Activated T-helper 1 cell treated with anti-CD3 and anti-CD28 coated beads, Interleukin-12 subunit alpha, Interleukin-12 subunit beta, Interleukin-2, Interleukin-4 antibody, amounts not matched to agents 30 ng/mL and 10 ng/mL and 1 ng/mL, durations not matched to agents 14 hours and 24 hours and 36 hours (primary cell): ENCODE measurements around the gene DNAJC5G. TPM values are rescaled to one million over a fixed set of nuclear protein-coding genes. Genes with fewer than 3 reads are reported as not detected.
"Not testable (repeated sequence)": the region's sequence is repeated elsewhere in the genome, so short reads cannot be mapped to it uniquely, and the experiment has no call there.

Experiments
- DNase-seq: peaks from one replicate; pipeline ENCODE4 v3.0.0; 2021; ENCODE audit warnings: low spot score
- H3K27ac Mint-ChIP-seq: one replicate; pipeline ENCODE4 v1.8.0; 2021; ENCODE audit warnings: mild to moderate bottlenecking, mixed read lengths
- H3K27me3 Mint-ChIP-seq: one replicate; pipeline ENCODE4 v1.8.0; 2022; ENCODE audit warnings: mild to moderate bottlenecking, moderate library complexity, mixed read lengths; ENCODE audit not compliant: insufficient read depth
- H3K36me3 Mint-ChIP-seq: one replicate; pipeline ENCODE4 v1.8.0; 2021; ENCODE audit warnings: low read depth, mixed read lengths
- H3K4me1 Mint-ChIP-seq: one replicate; pipeline ENCODE4 v1.8.0; 2021; ENCODE audit warnings: low read depth, mixed read lengths
- H3K4me3 Mint-ChIP-seq: one replicate; pipeline ENCODE4 v1.8.0; 2021; ENCODE audit warnings: mild to moderate bottlenecking, moderate library complexity, mixed read lengths
- H3K9me3 Mint-ChIP-seq: one replicate; pipeline ENCODE4 v1.8.0; 2021; ENCODE audit warnings: mixed read lengths
- intact Hi-C: fragments of 100-400 bp; cut with micrococcal nuclease; formaldehyde crosslinking; loops from one replicate; pipeline ENCODE4 v1.15.1; 2024
- total RNA-seq: library from RNA; stranded (reverse); gene quantifications from 2 replicates; pipeline ENCODE4 v1.2.3, GENCODE V29; 2022

The DNAJC5G gene
- total RNA-seq, 1 donor from 2014 or later = not detected

DNA sequence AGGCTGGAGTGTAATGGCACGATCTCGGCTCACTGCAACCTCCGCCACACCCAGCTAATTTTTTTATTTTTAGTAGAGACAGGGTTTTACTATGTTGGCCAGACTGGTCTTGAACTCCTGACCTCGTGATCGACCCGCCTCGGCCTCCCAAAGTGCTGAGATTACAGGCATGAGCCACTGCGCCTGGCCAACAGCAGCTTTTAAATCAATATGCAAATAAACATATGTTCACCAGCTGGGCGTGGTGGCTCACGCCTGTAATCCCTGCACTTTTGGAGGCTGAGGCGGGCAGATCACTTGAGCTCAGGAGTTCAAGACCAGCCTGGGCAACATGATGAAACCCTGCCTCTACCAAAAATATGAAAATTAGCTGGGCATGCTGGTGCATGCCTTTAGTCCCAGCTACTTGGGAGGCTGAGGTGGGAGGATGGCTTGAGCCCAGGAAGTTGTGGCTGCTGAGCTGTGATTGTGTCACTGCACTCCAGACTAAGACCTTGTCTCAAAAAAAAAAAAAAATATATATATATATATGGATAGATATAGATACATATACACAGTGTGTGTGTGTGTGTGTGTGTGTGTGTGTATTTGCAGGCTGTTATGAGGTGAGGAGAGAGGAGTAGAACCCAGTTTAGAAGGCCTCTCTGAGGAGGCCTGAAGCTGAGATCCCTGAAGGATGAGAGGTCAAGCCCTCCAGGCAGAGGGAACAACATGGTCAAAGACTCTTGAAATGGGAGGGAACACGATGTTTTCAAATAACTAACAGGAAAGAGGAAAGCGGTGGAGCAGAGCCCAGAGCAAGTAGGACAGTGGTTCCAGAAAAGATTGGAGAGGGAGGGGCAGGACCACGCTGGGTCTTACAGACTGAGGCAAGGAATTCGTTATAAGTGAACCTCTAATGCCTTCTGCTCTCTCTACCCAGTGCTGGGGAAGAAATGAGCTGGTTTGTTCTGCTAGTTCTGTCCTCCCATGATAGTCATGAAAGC lies 2.4 kb upstream of the DNAJC5G start:
- not testable (repeated sequence) for H3K27ac Mint-ChIP-seq

DNA sequence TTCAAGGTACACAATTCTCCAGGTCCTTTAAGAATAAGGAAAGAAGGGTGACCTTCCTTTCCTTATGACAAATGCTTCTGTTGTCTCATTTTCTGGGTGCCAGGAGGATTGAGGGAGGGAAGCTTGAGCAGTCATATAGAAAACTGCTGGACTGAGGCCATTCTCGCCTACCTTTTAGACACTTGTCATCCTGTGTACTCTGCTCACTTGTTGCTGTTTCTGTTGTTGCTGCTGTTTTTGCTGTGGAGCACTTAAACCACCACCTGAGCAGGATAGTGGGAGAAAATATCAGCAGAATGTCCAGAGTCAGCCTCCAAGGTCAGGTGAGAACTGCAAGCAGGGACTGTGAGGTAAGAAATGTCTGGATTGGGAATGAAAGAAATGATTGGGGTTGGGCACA lies 2.8 kb downstream of the DNAJC5G start:
- peaks cover 23% of the 10 kb centered on the region for H3K27me3 Mint-ChIP-seq
- no peak overlapping the region for H3K27ac Mint-ChIP-seq
- intact Hi-C loops = no loop called here
- peaks cover 6% of the 10 kb centered on the region for H3K4me1 Mint-ChIP-seq
- H3K9me3 Mint-ChIP-seq = no peaks in the 10 kb centered on the region
- no peaks in the 10 kb centered on the region for H3K36me3 Mint-ChIP-seq
- H3K4me3 Mint-ChIP-seq = no peak overlapping the region
- no peak for DNase-seq

More for the DNA sequence above, 2.4 kb upstream of the DNAJC5G start:
- H3K9me3 Mint-ChIP-seq, DNase-seq, intact Hi-C loops, H3K4me1 Mint-ChIP-seq, H3K4me3 Mint-ChIP-seq, H3K36me3 Mint-ChIP-seq: not testable (repeated sequence)
- peaks cover 21% of the 10 kb centered on the region for H3K27me3 Mint-ChIP-seq

DNA sequence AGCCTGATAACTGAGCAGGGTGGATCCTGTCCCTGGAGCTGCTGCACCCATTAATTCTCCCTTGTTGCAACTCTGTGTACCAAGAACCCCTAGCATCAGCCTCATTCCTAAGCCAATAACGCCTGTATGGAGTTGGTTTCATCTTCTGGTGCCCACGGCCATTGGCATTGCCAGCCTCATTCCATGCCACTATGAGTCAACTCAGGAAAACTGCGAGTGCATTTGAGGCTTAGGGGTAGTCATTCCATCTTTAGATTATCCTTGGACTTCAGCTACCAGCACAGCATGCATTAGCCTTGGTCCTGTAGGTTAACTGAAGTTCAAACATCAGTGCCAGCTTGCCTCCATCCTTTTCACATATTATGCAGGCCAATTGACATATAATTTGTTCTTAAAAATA lies 5.6 kb downstream of the DNAJC5G start:
- intact Hi-C loops = loop anchor here (1.0 to 5.0 kb wide), 6 partner anchors 17 to 320 kb away; no protein-coding TSS in a partner anchor

DNA sequence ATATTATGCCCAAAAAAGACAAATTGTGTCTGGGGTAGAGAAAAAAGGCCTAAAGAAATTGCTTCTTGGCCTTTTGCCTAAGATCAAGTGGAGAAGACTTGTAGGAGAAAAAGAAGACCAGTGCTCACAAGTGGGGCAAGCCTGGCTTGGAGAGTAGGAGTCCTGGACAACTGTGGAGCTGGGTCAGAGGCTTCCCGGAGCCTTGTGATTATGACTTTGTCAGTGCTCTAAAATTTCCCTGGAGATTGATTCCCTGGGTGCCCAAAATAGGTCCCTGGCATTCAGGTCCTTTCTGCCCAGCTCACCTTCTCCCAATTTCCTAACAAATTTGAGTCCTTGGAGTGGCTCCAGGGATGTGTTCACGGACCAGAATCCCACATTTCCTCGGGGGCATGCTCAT lies 6.2 kb downstream of the DNAJC5G start:
- no peak for DNase-seq
- Mint-ChIP-seq H3K36me3 (no peaks in the 10 kb centered on the region), H3K4me1 (peaks cover 6% of the 10 kb centered on the region), H3K4me3 (no peak overlapping the region), H3K27ac (no peak overlapping the region), H3K9me3 (no peaks in the 10 kb centered on the region), H3K27me3 (peaks cover 30% of the 10 kb centered on the region)
- intact Hi-C loops = loop anchor here (5.0 kb wide), 1 partner anchor 114 kb away; no protein-coding TSS in a partner anchor

More for the DNA sequence above, 5.6 kb downstream of the DNAJC5G start:
- Mint-ChIP-seq H3K36me3 (no peaks in the 10 kb centered on the region), H3K9me3 (no peaks in the 10 kb centered on the region), H3K27ac (no peak overlapping the region), H3K4me1 (peaks cover 6% of the 10 kb centered on the region), H3K4me3 (no peak overlapping the region), H3K27me3 (peaks cover 29% of the 10 kb centered on the region)
- no peak for DNase-seq

DNA sequence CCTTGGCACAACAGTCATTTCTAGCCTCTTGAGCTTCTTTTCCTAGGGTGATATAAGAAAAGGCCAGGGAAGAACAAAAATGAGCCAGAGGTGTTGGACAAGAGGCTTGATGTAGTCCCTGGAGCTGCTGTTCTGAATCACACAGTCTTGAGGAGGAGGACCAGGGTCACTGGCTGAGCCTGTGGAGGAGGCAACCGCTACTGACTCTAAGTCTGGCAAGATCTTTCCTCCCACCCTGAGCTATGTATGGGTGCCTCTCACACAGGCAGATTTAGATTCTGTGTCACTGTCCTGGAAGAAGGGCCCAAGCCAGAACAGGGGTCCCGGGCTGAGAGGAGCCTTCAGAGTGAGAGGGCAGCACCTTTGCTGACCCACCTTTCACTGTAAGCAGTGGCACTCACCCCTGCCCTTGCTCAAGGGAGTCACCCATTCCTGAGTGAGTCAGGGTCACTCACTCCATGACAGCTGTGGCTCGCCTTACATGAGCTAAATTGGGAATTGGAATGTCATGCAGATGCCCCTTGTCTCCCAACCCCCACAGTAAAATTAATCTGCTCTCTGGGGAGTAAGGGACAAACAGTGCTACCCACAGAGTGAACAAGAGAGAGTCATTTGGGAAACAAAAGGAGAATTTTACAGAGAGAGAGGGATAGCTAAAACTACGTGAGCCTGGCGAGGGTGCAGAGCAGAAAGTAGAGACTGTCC lies 6.8 kb downstream of the DNAJC5G start, which contains the start of gene TRIM54:
Gene TRIM54, plus strand, starts transcription at position 575 of the 705 bp plus-strand sequence. CDS start 303 bp downstream, outside the sequence.
- Mint-ChIP-seq H3K27ac (no peak within 1 kb of the TSS), H3K36me3 (no peaks in the 10 kb centered on the region), H3K27me3 (peaks cover 33% of the 10 kb centered on the region), H3K9me3 (no peaks in the 10 kb centered on the region), H3K4me1 (peaks cover 6% of the 10 kb centered on the region), H3K4me3 (no peak within 1 kb of the TSS)
- intact Hi-C loops = loop anchor here (5.0 kb wide), 1 partner anchor 115 kb away; no protein-coding TSS in a partner anchor
- no peak for DNase-seq

DNA sequence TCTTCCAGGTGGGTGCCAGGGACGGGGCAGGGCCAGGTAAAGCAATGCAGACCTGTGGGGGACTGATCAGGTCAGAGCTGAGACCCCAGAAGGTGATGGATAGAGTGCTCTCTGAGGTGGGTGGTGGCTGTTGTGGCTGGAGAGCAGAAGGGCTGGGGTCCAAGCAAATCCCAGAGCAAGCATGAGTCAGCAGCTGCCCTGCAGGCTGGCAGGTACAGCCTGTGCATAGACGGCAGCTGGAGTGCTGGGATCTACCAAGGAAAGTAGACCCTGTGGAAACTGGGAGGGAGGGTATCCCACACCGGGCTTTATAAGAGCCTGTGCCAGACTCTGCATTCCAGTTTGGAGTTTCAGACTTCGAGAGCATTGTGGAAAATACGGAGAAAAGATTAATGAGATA lies 7.7 kb downstream of the DNAJC5G start:
- Mint-ChIP-seq H3K36me3 (no peaks in the 10 kb centered on the region), H3K4me1 (peaks cover 6% of the 10 kb centered on the region), H3K9me3 (no peaks in the 10 kb centered on the region), H3K4me3 (no peak overlapping the region), H3K27ac (no peak overlapping the region), H3K27me3 (peaks cover 40% of the 10 kb centered on the region)
- DNase-seq = no peak
- intact Hi-C loops = loop anchor here (5.0 kb wide), 1 partner anchor 116 kb away; no protein-coding TSS in a partner anchor

DNA sequence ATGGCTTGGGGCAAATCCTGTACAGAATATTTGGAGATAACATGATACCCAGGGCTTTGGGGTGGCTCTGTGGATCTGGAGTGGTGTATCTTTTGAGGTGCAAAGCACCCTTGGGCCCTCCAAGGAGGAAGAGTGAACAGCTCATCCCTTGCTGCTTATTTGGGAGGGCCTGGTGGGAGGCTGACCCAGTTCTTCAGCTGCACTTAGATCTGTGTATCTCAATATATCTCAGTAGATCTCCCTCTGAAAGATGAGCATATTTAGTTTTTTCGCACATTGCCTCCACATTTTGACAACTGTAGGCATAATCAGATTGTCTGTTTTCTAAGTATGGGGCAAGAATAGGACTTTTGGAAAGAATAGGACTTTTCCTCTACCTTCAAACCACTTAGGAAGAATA lies 9.8 kb downstream of the DNAJC5G start:
- Mint-ChIP-seq H3K27ac (no peak overlapping the region), H3K4me3 (no peak overlapping the region), H3K4me1 (peaks cover 2% of the 10 kb centered on the region), H3K36me3 (no peaks in the 10 kb centered on the region), H3K9me3 (no peaks in the 10 kb centered on the region), H3K27me3 (peaks cover 37% of the 10 kb centered on the region)
- DNase-seq = no peak
- intact Hi-C loops = loop anchor here (5.0 kb wide), 1 partner anchor 118 kb away; no protein-coding TSS in a partner anchor

DNA sequence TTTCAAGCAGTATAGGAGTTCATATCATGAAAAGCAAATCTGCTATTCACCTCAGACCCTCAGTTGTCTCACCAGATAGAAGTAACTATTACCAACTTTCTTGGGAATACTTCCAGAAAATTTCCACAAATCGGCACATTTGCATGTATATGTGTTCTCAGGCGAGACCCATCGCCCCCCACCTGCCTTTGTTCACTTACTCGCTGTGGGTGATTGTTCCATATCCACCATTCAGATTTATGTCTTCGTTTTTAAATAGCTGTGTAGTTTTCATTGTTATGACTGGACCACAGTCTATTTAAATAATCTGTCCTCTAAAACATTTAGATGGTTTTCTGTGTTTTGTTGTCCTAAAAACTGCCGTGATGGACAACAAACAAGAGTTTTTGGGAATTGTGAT lies 10.2 kb downstream of the DNAJC5G start:
- Mint-ChIP-seq H3K27me3 (peaks cover 37% of the 10 kb centered on the region), H3K9me3 (no peaks in the 10 kb centered on the region), H3K4me3 (no peak overlapping the region), H3K4me1 (no peaks in the 10 kb centered on the region), H3K27ac (no peak overlapping the region), H3K36me3 (no peaks in the 10 kb centered on the region)
- DNase-seq = no peak
- intact Hi-C loops = no loop called here

DNA sequence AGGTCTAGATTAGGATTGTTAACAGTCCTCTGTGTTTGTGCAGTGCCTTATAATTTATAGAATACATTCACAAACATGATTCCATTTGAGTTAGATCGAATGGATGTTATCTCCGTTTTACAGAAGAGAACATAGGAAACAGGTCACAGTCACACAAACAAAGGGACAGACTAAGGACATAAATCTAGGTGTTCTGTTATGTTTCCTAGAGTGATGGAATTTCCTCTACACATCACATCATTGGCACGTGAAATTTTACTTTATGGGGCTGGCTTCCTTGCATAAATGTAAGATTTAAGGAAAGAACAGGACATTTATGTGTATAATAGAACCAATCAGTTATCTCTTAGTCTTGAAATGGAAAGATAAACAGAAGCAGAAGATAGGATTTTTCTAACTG lies 13.4 kb downstream of the DNAJC5G start:
- DNase-seq = no peak
- Mint-ChIP-seq H3K9me3 (no peaks in the 10 kb centered on the region), H3K4me3 (no peak overlapping the region), H3K27me3 (peaks cover 42% of the 10 kb centered on the region), H3K36me3 (no peaks in the 10 kb centered on the region), H3K4me1 (no peaks in the 10 kb centered on the region), H3K27ac (no peak overlapping the region)
- intact Hi-C loops = no loop called here

DNA sequence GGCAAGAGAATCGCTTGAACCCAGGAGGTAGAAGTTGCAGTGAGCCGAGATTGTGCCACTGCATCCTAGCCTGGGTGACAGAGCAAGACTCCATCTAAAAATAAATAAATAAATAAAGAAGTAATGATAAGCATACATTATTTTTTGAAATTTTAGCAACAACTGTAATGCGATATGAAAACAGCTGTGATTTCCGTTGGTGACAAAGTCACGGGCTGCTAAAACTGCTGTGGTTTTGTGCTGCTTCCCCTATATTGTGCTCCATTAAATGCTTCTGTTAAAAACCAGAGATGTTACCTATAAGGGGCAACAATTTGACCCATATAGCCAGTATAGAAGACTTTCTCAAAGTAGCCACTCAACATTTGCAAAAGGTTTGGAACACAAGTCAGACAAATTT lies 15.3 kb downstream of the DNAJC5G start:
- no peaks in the 10 kb centered on the region for H3K4me1 Mint-ChIP-seq
- H3K27ac Mint-ChIP-seq = no peak overlapping the region
- no peak overlapping the region for H3K4me3 Mint-ChIP-seq
- intact Hi-C loops = no loop called here
- no peaks in the 10 kb centered on the region for H3K36me3 Mint-ChIP-seq
- H3K9me3 Mint-ChIP-seq = no peaks in the 10 kb centered on the region
- peaks cover 35% of the 10 kb centered on the region for H3K27me3 Mint-ChIP-seq
- no peak for DNase-seq

DNA sequence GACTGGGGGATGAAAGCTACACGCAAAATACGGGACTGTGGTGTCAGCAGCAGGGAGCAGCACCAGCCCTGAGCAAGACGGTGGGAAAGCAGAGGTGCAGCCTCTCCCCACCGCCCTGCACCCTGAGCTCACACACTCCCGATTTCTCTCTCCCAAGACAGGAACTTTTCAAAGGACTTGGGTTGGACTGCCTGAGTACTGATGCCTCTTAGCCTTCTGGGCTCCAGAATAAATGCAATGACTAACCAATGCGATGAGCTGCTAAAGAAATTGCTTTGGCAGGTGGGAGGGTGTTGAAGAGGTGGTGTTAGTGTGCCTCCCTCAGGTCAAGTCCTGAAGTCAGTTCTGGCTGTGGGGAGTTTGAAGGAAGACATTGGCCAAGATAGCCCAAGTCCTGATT lies 16.6 kb downstream of the DNAJC5G start:
- Mint-ChIP-seq H3K4me3 (no peak overlapping the region), H3K27ac (no peak overlapping the region), H3K9me3 (no peaks in the 10 kb centered on the region), H3K27me3 (peaks cover 29% of the 10 kb centered on the region), H3K4me1 (no peaks in the 10 kb centered on the region), H3K36me3 (no peaks in the 10 kb centered on the region)
- intact Hi-C loops = no loop called here
- DNase-seq = no peak

DNA sequence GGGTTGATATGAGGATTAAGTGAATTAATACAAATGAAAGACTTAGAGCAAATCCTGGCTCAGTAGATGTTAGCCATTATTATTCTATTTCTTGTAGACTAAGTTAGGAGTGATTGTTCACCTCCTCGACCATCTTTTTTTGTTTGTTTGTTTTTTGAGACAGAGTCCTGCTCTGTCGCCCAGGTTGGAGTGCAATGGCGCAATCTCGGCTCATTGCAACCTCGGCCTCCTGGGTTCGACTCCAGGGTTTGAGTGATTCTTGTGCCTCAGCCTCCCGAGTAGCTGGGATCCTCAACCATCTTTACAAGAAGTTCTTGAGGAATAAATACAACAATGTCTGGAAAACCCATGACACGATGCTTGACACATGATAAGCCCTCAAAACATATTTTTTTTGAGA lies 19.7 kb downstream of the DNAJC5G start:
- Mint-ChIP-seq H3K27ac (no peak overlapping the region), H3K27me3 (peaks cover 18% of the 10 kb centered on the region)
- DNase-seq = no peak

DNA sequence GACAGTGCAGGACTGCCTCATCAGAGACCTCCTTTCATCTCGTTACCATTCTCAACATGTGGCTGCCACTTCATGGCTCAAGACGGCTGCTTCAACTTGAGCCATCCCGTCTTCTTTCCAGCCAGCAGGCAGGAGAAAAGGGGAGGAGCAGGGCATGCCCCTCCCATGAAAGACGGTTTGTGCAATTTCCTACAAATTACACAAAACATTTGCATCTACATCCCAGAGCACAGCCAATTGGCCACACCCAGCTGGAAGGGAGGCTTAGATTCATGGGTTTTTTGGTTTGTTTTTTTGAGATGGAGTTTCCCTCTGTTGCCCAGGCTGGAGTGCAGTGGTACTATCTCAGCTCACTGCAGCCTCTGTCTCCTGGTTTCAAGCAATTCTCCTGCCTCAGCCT lies 21.2 kb downstream of the DNAJC5G start:
- Mint-ChIP-seq H3K9me3 (no peaks in the 10 kb centered on the region), H3K36me3 (no peaks in the 10 kb centered on the region), H3K4me1 (no peaks in the 10 kb centered on the region), H3K4me3 (no peak overlapping the region), H3K27ac (no peak overlapping the region), H3K27me3 (peaks cover 14% of the 10 kb centered on the region)
- DNase-seq = no peak
- intact Hi-C loops = no loop called here

More for the DNA sequence above, 19.7 kb downstream of the DNAJC5G start:
- H3K4me3 Mint-ChIP-seq = no peak overlapping the region
- H3K9me3 Mint-ChIP-seq = no peaks in the 10 kb centered on the region
- no peaks in the 10 kb centered on the region for H3K36me3 Mint-ChIP-seq
- intact Hi-C loops = no loop called here
- H3K4me1 Mint-ChIP-seq = no peaks in the 10 kb centered on the region
